HepG2 (cell line): ENCODE results near the gene CD4. TPM values are rescaled to one million over a fixed set of nuclear protein-coding genes. Genes with fewer than 3 reads are reported as not detected.

Experiments
- ATF5 ChIP-seq: sonication (generic); formaldehyde crosslinking; IDR thresholded peaks from 2 replicates; pipeline ENCODE4 v1.4.0; 2020; ENCODE audit warnings: mild to moderate bottlenecking, low read depth, missing genetic modification reagents
- CEBPZ ChIP-seq: IDR thresholded peaks from 2 replicates; pipeline ENCODE4 v1.6.1; 2012; ENCODE audit warnings: low read length, improper control_type of control experiment
- MED13 ChIP-seq: sonication (generic); formaldehyde crosslinking; IDR thresholded peaks from 2 replicates; pipeline ENCODE4 v1.5.0; 2020; ENCODE audit warnings: missing genetic modification reagents
- NRL ChIP-seq: sonication (generic); formaldehyde crosslinking; IDR thresholded peaks from 2 replicates; pipeline ENCODE4 v1.5.0; 2020; ENCODE audit warnings: missing genetic modification reagents, mild to moderate bottlenecking, moderate library complexity, borderline replicate concordance
- RFX5 ChIP-seq: IDR thresholded peaks from 2 replicates; pipeline ENCODE4 v1.6.1; 2011; ENCODE audit warnings: low read depth, low read length, improper control_type of control experiment
- SMAD1 ChIP-seq: sonication (generic); formaldehyde crosslinking; IDR thresholded peaks from 2 replicates; pipeline ENCODE4 v1.4.0; 2020; ENCODE audit warnings: missing genetic modification reagents, low read depth, mild to moderate bottlenecking, borderline replicate concordance
- ZNF225 ChIP-seq: sonication (generic); formaldehyde crosslinking; IDR thresholded peaks from 2 replicates; pipeline ENCODE4 v1.4.0; 2020; ENCODE audit warnings: mild to moderate bottlenecking, missing genetic modification reagents
- ZNF580 ChIP-seq: IDR thresholded peaks from 2 replicates; pipeline ENCODE4 v1.6.1; 2016; ENCODE audit warnings: low read depth, borderline replicate concordance
- ZNF605 ChIP-seq: sonication (generic); formaldehyde crosslinking; IDR thresholded peaks from 2 replicates; pipeline ENCODE4 v1.8.0; 2022; ENCODE audit warnings: mild to moderate bottlenecking, missing genetic modification reagents
- ZNF615 ChIP-seq: sonication (generic); formaldehyde crosslinking; IDR thresholded peaks from 2 replicates; pipeline ENCODE4 v1.5.0; 2020; ENCODE audit warnings: mild to moderate bottlenecking, missing genetic modification reagents, borderline replicate concordance
- ZNF879 ChIP-seq: sonication (generic); formaldehyde crosslinking; IDR thresholded peaks from 2 replicates; pipeline ENCODE4 v1.8.1; 2023; ENCODE audit warnings: missing genetic modification reagents
- polyA plus RNA-seq, 8 experiments: library from polyadenylated mRNA; depleted of rRNA in 3 of 8; stranded (reverse) in 7 of 8; unstranded in 1 of 8; fragments of >200 nt; fragmentation: Illumina TruSeq in 4 of 8; extraction: Trizol in 4 of 8; gene quantifications; 2 replicates each; pipeline versions ENCODE4 v1.2.1 to v1.2.3, GENCODE V29; 2011 to 2016; ENCODE audit warnings: low read depth in 4 of 8, missing spikeins in 1 of 8, mixed read lengths in 1 of 8; ENCODE audit not compliant: insufficient read depth in 1 of 8
- total RNA-seq, 5 experiments: library from RNA; depleted of rRNA; stranded (reverse); fragments of >200 nt; fragmentation: Illumina TruSeq; extraction: Trizol; gene quantifications; 2 replicates each; pipeline ENCODE4 v1.2.3, GENCODE V29; 2016; ENCODE audit warnings: low read depth in 1 of 5
- TF ChIP-seq, protein P1 (sequence below): sonication (generic); formaldehyde crosslinking; IDR thresholded peaks from 2 replicates; pipeline ENCODE4 v1.5.0; 2020; ENCODE audit warnings: mild to moderate bottlenecking, missing genetic modification reagents
- TF ChIP-seq, protein P2 (sequence below): sonication (generic); formaldehyde crosslinking; IDR thresholded peaks from 2 replicates; pipeline ENCODE4 v1.8.0; 2022; ENCODE audit warnings: mild to moderate bottlenecking, missing genetic modification reagents; ENCODE audit not compliant: insufficient replicate concordance
- TF ChIP-seq, protein P3 (sequence below): sonication (generic); formaldehyde crosslinking; conservative IDR thresholded peaks from 2 replicates; pipeline ENCODE4 v1.5.0; 2020; ENCODE audit warnings: missing genetic modification reagents
- TF ChIP-seq, protein P4 (sequence below): sonication (generic); formaldehyde crosslinking; conservative IDR thresholded peaks from 2 replicates; pipeline ENCODE4 v1.8.1; 2023; ENCODE audit warnings: missing genetic modification reagents

The CD4 gene
- total and polyA plus RNA-seq, 2 of the 13 experiments (the other 11 are each of a cell fraction or from before 2014, with no cell fraction given) = 0.07 to 0.95 TPM

DNA sequence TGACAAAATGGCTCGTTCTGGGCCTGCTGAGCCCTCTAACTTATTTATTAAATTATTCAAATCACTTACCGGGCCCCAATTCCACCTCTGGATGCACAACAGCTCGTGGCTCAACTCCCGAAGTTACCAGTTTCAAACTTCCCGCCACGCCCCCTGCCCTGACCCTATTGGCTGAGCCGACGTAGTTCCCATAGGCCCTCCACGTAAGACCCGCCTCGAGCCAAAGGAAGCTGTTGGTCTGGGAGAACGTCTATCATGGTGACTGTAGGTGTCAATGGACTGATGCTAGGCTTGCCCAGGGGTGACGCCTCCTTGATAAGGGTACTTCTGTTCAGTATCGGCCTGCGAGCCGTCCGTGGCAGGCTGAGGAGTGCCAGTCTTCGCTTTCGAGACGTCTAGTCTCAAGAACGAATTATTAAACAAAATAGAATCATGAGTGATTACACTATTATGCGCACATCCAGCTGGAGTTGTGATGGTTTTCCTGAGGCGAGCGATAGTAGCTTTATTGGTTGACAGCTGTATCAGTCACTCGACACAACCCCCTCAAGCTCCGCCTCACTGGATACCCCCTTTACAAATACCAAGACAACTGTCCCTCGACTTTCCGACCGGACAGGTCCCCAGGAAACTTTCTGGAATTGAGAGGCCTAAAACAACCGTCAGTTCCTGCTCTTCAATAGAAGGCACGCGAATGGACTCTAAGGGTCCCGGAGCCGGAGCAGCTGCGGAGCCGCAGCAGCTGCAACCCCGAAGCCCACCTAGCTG is 62.0 kb downstream of the CD4 start, which contains the start of gene CDCA3 (continued):
- TF ChIP-seq ZNF225 (CRISPR knock-in tag) (peak; percentile 7; the same call in 1 of the 2 replicates), ZNF580 (no peak), CEBPZ (peak; percentile 14; the same call in 1 of the 2 replicates), MED13 (CRISPR knock-in tag) (no peak), ATF5 (CRISPR knock-in tag) (peak; percentile 47; the same call in 1 of the 2 replicates), NRL (no peak), RFX5 (no peak), ZNF615 (no peak), ZNF879 (CRISPR knock-in tag) (no peak), ZNF605 (CRISPR knock-in tag) (peak; percentile 64; the same call in 1 of the 2 replicates), SMAD1 (CRISPR knock-in tag) (no peak)
- TF ChIP-seq, protein P1, sequence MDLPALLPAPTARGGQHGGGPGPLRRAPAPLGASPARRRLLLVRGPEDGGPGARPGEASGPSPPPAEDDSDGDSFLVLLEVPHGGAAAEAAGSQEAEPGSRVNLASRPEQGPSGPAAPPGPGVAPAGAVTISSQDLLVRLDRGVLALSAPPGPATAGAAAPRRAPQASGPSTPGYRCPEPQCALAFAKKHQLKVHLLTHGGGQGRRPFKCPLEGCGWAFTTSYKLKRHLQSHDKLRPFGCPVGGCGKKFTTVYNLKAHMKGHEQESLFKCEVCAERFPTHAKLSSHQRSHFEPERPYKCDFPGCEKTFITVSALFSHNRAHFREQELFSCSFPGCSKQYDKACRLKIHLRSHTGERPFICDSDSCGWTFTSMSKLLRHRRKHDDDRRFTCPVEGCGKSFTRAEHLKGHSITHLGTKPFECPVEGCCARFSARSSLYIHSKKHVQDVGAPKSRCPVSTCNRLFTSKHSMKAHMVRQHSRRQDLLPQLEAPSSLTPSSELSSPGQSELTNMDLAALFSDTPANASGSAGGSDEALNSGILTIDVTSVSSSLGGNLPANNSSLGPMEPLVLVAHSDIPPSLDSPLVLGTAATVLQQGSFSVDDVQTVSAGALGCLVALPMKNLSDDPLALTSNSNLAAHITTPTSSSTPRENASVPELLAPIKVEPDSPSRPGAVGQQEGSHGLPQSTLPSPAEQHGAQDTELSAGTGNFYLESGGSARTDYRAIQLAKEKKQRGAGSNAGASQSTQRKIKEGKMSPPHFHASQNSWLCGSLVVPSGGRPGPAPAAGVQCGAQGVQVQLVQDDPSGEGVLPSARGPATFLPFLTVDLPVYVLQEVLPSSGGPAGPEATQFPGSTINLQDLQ (CRISPR knock-in tag) = no peak
- TF ChIP-seq, protein P2, sequence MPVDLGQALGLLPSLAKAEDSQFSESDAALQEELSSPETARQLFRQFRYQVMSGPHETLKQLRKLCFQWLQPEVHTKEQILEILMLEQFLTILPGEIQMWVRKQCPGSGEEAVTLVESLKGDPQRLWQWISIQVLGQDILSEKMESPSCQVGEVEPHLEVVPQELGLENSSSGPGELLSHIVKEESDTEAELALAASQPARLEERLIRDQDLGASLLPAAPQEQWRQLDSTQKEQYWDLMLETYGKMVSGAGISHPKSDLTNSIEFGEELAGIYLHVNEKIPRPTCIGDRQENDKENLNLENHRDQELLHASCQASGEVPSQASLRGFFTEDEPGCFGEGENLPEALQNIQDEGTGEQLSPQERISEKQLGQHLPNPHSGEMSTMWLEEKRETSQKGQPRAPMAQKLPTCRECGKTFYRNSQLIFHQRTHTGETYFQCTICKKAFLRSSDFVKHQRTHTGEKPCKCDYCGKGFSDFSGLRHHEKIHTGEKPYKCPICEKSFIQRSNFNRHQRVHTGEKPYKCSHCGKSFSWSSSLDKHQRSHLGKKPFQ (CRISPR knock-in tag) = no peak
- TF ChIP-seq, protein P3, sequence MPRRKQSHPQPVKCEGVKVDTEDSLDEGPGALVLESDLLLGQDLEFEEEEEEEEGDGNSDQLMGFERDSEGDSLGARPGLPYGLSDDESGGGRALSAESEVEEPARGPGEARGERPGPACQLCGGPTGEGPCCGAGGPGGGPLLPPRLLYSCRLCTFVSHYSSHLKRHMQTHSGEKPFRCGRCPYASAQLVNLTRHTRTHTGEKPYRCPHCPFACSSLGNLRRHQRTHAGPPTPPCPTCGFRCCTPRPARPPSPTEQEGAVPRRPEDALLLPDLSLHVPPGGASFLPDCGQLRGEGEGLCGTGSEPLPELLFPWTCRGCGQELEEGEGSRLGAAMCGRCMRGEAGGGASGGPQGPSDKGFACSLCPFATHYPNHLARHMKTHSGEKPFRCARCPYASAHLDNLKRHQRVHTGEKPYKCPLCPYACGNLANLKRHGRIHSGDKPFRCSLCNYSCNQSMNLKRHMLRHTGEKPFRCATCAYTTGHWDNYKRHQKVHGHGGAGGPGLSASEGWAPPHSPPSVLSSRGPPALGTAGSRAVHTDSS (CRISPR knock-in tag) = no peak
- TF ChIP-seq, protein P4, sequence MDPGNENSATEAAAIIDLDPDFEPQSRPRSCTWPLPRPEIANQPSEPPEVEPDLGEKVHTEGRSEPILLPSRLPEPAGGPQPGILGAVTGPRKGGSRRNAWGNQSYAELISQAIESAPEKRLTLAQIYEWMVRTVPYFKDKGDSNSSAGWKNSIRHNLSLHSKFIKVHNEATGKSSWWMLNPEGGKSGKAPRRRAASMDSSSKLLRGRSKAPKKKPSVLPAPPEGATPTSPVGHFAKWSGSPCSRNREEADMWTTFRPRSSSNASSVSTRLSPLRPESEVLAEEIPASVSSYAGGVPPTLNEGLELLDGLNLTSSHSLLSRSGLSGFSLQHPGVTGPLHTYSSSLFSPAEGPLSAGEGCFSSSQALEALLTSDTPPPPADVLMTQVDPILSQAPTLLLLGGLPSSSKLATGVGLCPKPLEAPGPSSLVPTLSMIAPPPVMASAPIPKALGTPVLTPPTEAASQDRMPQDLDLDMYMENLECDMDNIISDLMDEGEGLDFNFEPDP (CRISPR knock-in tag) = no peak
